SK-N-SH (cell line): ENCODE data around the gene TRAM2. TPM values are rescaled to one million over a fixed set of nuclear protein-coding genes. Genes with fewer than 3 reads are reported as not detected.

Experiments
- CTCF ChIA-PET: fragments of 300-600, 350-600 bp; formaldehyde crosslinking; extraction: SDS; loops from one replicate; lab custom pipeline; 2021; lab: Yijun Ruan, JAX
- POLR2A ChIA-PET: fragments of 350-600 bp; sonication (Branson Sonifier 250); formaldehyde crosslinking; extraction: SDS; loops from one replicate; lab custom pipeline; 2020; ENCODE audit warnings: antibody characterized with exemption, inconsistent platforms; lab: Yijun Ruan, JAX
- DNase-seq: peaks from one replicate; pipeline ENCODE4 v3.0.0; 2012
- H2AFZ ChIP-seq: fragments of 200-600 bp; sonication (generic); 2 replicates; pipeline ENCODE4 v1.8.1; 2016; ENCODE audit warnings: antibody characterized with exemption, mild to moderate bottlenecking, low read depth
- H3F3A ChIP-seq: fragments of 200-600 bp; sonication (generic); replicated peaks from 2 replicates; pipeline ENCODE3; 2016; ENCODE audit warnings: antibody characterized with exemption, mild to moderate bottlenecking; ENCODE audit not compliant: insufficient read depth
- H3K27ac ChIP-seq, 2 experiments: fragments of 200-500 bp in 1 of 2; fragments of 200-600 bp in 1 of 2; sonication (Bioruptor generic) in 1 of 2; sonication (generic), shearing (Covaris generic) in 1 of 2; 2 replicates each; pipeline versions ENCODE4 v1.5.1 to v1.6.1; 2014 to 2016; ENCODE audit warnings: low read depth in 2 of 2, inconsistent platforms in 1 of 2, low read length in 1 of 2, mild to moderate bottlenecking in 1 of 2, mixed read lengths in 1 of 2
- H3K27me3 ChIP-seq: fragments of 200-600 bp; sonication (generic), shearing (Covaris generic); 2 replicates; pipeline ENCODE4 v1.6.1; 2016; ENCODE audit warnings: mixed run types; ENCODE audit not compliant: insufficient read depth
- H3K36me3 ChIP-seq, 2 experiments: fragments of 200-500 bp in 1 of 2; fragments of 200-600 bp in 1 of 2; sonication (Bioruptor generic) in 1 of 2; sonication (generic) in 1 of 2; replicated peaks in 1 of 2; 2 replicates each; pipeline versions ENCODE3 to v1.5.1; 2014 to 2016; ENCODE audit warnings: low read length in 1 of 2, mild to moderate bottlenecking in 1 of 2; ENCODE audit not compliant: insufficient read depth in 2 of 2, control insufficient read depth in 1 of 2
- H3K4me1 ChIP-seq, 2 experiments: fragments of 200-500 bp in 1 of 2; fragments of 200-600 bp in 1 of 2; sonication (Bioruptor generic) in 1 of 2; sonication (generic), shearing (Covaris generic) in 1 of 2; 2 replicates each; pipeline versions ENCODE4 v1.5.1 to v1.6.1; 2014 to 2016; ENCODE audit warnings: low read depth in 1 of 2, low read length in 1 of 2, mixed run types in 1 of 2; ENCODE audit not compliant: insufficient read depth in 2 of 2, control insufficient read depth in 1 of 2
- H3K4me2 ChIP-seq: fragments of 200-600 bp; sonication (generic), shearing (Covaris generic); 2 replicates; pipeline ENCODE4 v1.6.1; 2017; ENCODE audit warnings: mixed run types
- H3K4me3 ChIP-seq, 2 experiments: fragments of 200-500 bp in 1 of 2; fragments of 200-600 bp in 1 of 2; sonication (Bioruptor generic) in 1 of 2; sonication (generic), shearing (Covaris generic) in 1 of 2; 2 replicates each; pipeline versions ENCODE4 v1.5.1 to v1.8.1; 2014 to 2016; ENCODE audit warnings: low read depth in 2 of 2, inconsistent platforms in 1 of 2, low read length in 1 of 2, mild to moderate bottlenecking in 1 of 2, mixed read lengths in 1 of 2, moderate library complexity in 1 of 2
- H3K79me2 ChIP-seq: fragments of 200-600 bp; sonication (generic); 2 replicates; pipeline ENCODE4 v1.8.1; 2017; ENCODE audit warnings: mild to moderate bottlenecking; ENCODE audit not compliant: insufficient read depth
- H3K9ac ChIP-seq: fragments of 200-600 bp; sonication (generic); 2 replicates; pipeline ENCODE4 v1.6.1; 2017; ENCODE audit warnings: mixed run types
- H3K9me2 ChIP-seq: fragments of 200-600 bp; sonication (generic); 2 replicates; pipeline ENCODE4 v1.6.1; 2017; ENCODE audit warnings: mixed run types
- H3K9me3 ChIP-seq: fragments of 200-600 bp; sonication (generic); 2 replicates; pipeline ENCODE4 v1.6.1; 2017; ENCODE audit warnings: mixed run types, mild to moderate bottlenecking, moderate library complexity
- H4K20me1 ChIP-seq: fragments of 200-600 bp; sonication (generic); 2 replicates; pipeline ENCODE4 v1.6.1; 2017; ENCODE audit warnings: mild to moderate bottlenecking, mixed run types; ENCODE audit not compliant: insufficient read depth
- EZH2phosphoT487 ChIP-seq: fragments of 200-600 bp; sonication (generic); IDR thresholded peaks from 2 replicates; pipeline ENCODE4 v1.6.1; 2017; ENCODE audit warnings: low read depth, mixed run types, mild to moderate bottlenecking, antibody characterized with exemption, moderate library complexity, borderline replicate concordance
- FOXJ3 ChIP-seq: sonication (generic); formaldehyde crosslinking; IDR thresholded peaks from 2 replicates; pipeline ENCODE4 v1.5.1; 2020; ENCODE audit warnings: mild to moderate bottlenecking, missing genetic modification reagents
- FOXM1 ChIP-seq: IDR thresholded peaks from 2 replicates; pipeline ENCODE4 v1.4.0; 2012; ENCODE audit warnings: low read depth, mild to moderate bottlenecking
- GABPA ChIP-seq: IDR thresholded peaks from 2 replicates; pipeline ENCODE4 v1.4.0; 2012; ENCODE audit warnings: low read depth, mild to moderate bottlenecking
- IRF3 ChIP-seq: fragments of 150-350 bp; IDR thresholded peaks from 2 replicates; pipeline ENCODE4 v1.6.1; 2016; ENCODE audit warnings: mild to moderate bottlenecking, low read depth, low read length
- JUND ChIP-seq: IDR thresholded peaks from 2 replicates; pipeline ENCODE4 v1.4.0; 2012
- MAX ChIP-seq: IDR thresholded peaks from 2 replicates; pipeline ENCODE4 v1.4.0; 2012; ENCODE audit warnings: low read depth
- MEF2A ChIP-seq: IDR thresholded peaks from 2 replicates; pipeline ENCODE4 v1.4.0; 2012; ENCODE audit warnings: low read depth, borderline replicate concordance
- RAD21 ChIP-seq: IDR thresholded peaks from 2 replicates; pipeline ENCODE4 v1.6.1; 2012; ENCODE audit warnings: mild to moderate bottlenecking, low read length
- RCOR1 ChIP-seq: fragments of 150-350 bp; IDR thresholded peaks from 2 replicates; pipeline ENCODE4 v1.6.1; 2017; ENCODE audit warnings: antibody characterized with exemption, low read length
- RFX5 ChIP-seq: IDR thresholded peaks from 2 replicates; pipeline ENCODE4 v1.6.1; 2012; ENCODE audit warnings: mild to moderate bottlenecking, improper control_type of control experiment, low read length
- RXRA ChIP-seq: IDR thresholded peaks from 2 replicates; pipeline ENCODE4 v1.4.0; 2012; ENCODE audit warnings: low read depth, mild to moderate bottlenecking, borderline replicate concordance
- SIN3A ChIP-seq: IDR thresholded peaks from 2 replicates; pipeline ENCODE4 v1.6.1; 2012; ENCODE audit warnings: low read depth, mild to moderate bottlenecking, low read length, moderate library complexity, borderline replicate concordance
- SMC3 ChIP-seq: IDR thresholded peaks from 2 replicates; pipeline ENCODE4 v1.6.1; 2012; ENCODE audit warnings: low read depth, low read length, improper control_type of control experiment
- TAF1 ChIP-seq: IDR thresholded peaks from 2 replicates; pipeline ENCODE4 v1.6.1; 2012; ENCODE audit warnings: low read depth, mild to moderate bottlenecking, low read length, moderate library complexity, borderline replicate concordance
- TCF12 ChIP-seq: IDR thresholded peaks from 2 replicates; pipeline ENCODE4 v1.4.0; 2012
- TEAD4 ChIP-seq: IDR thresholded peaks from 2 replicates; pipeline ENCODE4 v1.4.0; 2012; ENCODE audit warnings: mild to moderate bottlenecking, borderline replicate concordance; ENCODE audit not compliant: insufficient read depth
- YY1 ChIP-seq: IDR thresholded peaks from 2 replicates; pipeline ENCODE4 v1.4.0; 2012; ENCODE audit warnings: low read depth, mild to moderate bottlenecking
- ZBTB33 ChIP-seq: IDR thresholded peaks from 2 replicates; pipeline ENCODE4 v1.4.0; 2012; ENCODE audit warnings: low read depth, borderline replicate concordance
- WGBS: methylation state at CpG from one replicate; pipeline ENCODE4 v1.1.6; 2017; ENCODE audit warnings: low lambda C conversion rate; 5-methylcytosine and 5-hydroxymethylcytosine counted together
- polyA plus RNA-seq, 3 experiments: library from polyadenylated mRNA; depleted of rRNA; stranded (reverse); fragments of >200 nt; gene quantifications; 2 replicates each; pipeline ENCODE4 v1.2.3, GENCODE V29; 2012
- TF ChIP-seq, protein P1 (sequence below): IDR thresholded peaks from 2 replicates; pipeline ENCODE4 v1.6.1; 2012; ENCODE audit warnings: mild to moderate bottlenecking, low read depth, low read length, moderate library complexity
- TF ChIP-seq, protein P2 (sequence below): IDR thresholded peaks from 2 replicates; pipeline ENCODE4; 2012
- TF ChIP-seq, protein P3 (sequence below): fragments of 200-600 bp; sonication (generic); IDR thresholded peaks from 2 replicates; pipeline ENCODE4 v1.6.1; 2017; ENCODE audit warnings: antibody characterized with exemption, mild to moderate bottlenecking, moderate library complexity

TRAM2 gene
- polyA plus RNA-seq, 1 of the 3 experiments (the other 2 are of a cell fraction) = 26.4 TPM

- WGBS = 4% methylated on average over 14 of the region's 14 CpGs
- peaks cover 55% of the 10 kb centered on the region for H3K79me2 ChIP-seq
- H3K9me2 ChIP-seq = no peaks in the 10 kb centered on the region
- H3K27ac ChIP-seq = peak overlapping the region; percentile 97 to 98
- no peaks in the 10 kb centered on the region for H3K9me3 ChIP-seq
- peaks cover 42 to 51% of the 10 kb centered on the region in 2 experiments for H3K36me3 ChIP-seq
- no peaks in the 10 kb centered on the region for H4K20me1 ChIP-seq
- peak; percentile 85 for DNase-seq
- peak overlapping the region in 1 of 2 experiments; percentile 35; a peak in 1 of 4 replicates for H3K4me3 ChIP-seq
- H3K27me3 ChIP-seq = no peaks in the 10 kb centered on the region
- no peak overlapping the region for H2AFZ ChIP-seq
- ChIA-PET CTCF (interaction anchor here (1.0 kb wide), 1 partner anchor 81 kb away, joined by 3 read pairs; no protein-coding TSS in a partner anchor), POLR2A (no interaction called here)
- peak overlapping the region; percentile 77 for H3K4me2 ChIP-seq
- peaks cover 36% of the 10 kb centered on the region for H3F3A ChIP-seq
- peak overlapping the region; percentile 64 for H3K9ac ChIP-seq
- peaks cover 43 to 45% of the 10 kb centered on the region in 2 experiments for H3K4me1 ChIP-seq
- peak; percentile 68 for TF ChIP-seq RCOR1
- TF ChIP-seq, protein P1, sequence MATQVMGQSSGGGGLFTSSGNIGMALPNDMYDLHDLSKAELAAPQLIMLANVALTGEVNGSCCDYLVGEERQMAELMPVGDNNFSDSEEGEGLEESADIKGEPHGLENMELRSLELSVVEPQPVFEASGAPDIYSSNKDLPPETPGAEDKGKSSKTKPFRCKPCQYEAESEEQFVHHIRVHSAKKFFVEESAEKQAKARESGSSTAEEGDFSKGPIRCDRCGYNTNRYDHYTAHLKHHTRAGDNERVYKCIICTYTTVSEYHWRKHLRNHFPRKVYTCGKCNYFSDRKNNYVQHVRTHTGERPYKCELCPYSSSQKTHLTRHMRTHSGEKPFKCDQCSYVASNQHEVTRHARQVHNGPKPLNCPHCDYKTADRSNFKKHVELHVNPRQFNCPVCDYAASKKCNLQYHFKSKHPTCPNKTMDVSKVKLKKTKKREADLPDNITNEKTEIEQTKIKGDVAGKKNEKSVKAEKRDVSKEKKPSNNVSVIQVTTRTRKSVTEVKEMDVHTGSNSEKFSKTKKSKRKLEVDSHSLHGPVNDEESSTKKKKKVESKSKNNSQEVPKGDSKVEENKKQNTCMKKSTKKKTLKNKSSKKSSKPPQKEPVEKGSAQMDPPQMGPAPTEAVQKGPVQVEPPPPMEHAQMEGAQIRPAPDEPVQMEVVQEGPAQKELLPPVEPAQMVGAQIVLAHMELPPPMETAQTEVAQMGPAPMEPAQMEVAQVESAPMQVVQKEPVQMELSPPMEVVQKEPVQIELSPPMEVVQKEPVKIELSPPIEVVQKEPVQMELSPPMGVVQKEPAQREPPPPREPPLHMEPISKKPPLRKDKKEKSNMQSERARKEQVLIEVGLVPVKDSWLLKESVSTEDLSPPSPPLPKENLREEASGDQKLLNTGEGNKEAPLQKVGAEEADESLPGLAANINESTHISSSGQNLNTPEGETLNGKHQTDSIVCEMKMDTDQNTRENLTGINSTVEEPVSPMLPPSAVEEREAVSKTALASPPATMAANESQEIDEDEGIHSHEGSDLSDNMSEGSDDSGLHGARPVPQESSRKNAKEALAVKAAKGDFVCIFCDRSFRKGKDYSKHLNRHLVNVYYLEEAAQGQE = peak; percentile 66; the same call in 1 of the 2 replicates
- TF ChIP-seq, protein P2, sequence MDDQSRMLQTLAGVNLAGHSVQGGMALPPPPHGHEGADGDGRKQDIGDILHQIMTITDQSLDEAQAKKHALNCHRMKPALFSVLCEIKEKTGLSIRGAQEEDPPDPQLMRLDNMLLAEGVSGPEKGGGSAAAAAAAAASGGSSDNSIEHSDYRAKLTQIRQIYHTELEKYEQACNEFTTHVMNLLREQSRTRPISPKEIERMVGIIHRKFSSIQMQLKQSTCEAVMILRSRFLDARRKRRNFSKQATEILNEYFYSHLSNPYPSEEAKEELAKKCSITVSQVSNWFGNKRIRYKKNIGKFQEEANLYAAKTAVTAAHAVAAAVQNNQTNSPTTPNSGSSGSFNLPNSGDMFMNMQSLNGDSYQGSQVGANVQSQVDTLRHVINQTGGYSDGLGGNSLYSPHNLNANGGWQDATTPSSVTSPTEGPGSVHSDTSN = peak; percentile 82
- no peak for TF ChIP-seq RFX5
- no peak; the same call in 1 of the 2 replicates for TF ChIP-seq SIN3A
- no peak for TF ChIP-seq MEF2A
- TF ChIP-seq GABPA = no peak
- peak; percentile 65; the same call in 1 of the 2 replicates for TF ChIP-seq ZBTB33
- peak; percentile 86 for TF ChIP-seq TAF1
- TF ChIP-seq IRF3 = no peak
- TF ChIP-seq YY1 = peak; percentile 73; the same call in 1 of the 2 replicates
- peak; percentile 33; the same call in 1 of the 2 replicates for TF ChIP-seq FOXM1
- 0 out of 2 replicates have a peak, but pooled peaks have one; percentile 75 for TF ChIP-seq RXRA
- TF ChIP-seq EZH2phosphoT487 = no peak
- TF ChIP-seq SMC3 = no peak
- peak; percentile 100 for TF ChIP-seq JUND
- peak; percentile 82 for TF ChIP-seq MAX
- TF ChIP-seq, protein P3, sequence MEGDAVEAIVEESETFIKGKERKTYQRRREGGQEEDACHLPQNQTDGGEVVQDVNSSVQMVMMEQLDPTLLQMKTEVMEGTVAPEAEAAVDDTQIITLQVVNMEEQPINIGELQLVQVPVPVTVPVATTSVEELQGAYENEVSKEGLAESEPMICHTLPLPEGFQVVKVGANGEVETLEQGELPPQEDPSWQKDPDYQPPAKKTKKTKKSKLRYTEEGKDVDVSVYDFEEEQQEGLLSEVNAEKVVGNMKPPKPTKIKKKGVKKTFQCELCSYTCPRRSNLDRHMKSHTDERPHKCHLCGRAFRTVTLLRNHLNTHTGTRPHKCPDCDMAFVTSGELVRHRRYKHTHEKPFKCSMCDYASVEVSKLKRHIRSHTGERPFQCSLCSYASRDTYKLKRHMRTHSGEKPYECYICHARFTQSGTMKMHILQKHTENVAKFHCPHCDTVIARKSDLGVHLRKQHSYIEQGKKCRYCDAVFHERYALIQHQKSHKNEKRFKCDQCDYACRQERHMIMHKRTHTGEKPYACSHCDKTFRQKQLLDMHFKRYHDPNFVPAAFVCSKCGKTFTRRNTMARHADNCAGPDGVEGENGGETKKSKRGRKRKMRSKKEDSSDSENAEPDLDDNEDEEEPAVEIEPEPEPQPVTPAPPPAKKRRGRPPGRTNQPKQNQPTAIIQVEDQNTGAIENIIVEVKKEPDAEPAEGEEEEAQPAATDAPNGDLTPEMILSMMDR = no peak
- TF ChIP-seq TEAD4 = peak; percentile 81
- peak; percentile 63; the same call in 1 of the 2 replicates for TF ChIP-seq FOXJ3 (CRISPR knock-in tag)
- TF ChIP-seq TCF12 = peak; percentile 98
- TF ChIP-seq RAD21 = 0 out of 2 replicates have a peak, but pooled peaks have one; percentile 13
These were observed 59.2 kb downstream of the TRAM2 start for GRCh38 chr6:52517502-52518278.
